OCI-LY7 (cell line): ENCODE data around the gene GGA1. TPM values are rescaled to one million over a fixed set of nuclear protein-coding genes. Genes with fewer than 3 reads are reported as not detected.
"Not testable (repeated sequence)": the region's sequence is repeated elsewhere in the genome, so short reads cannot be mapped to it uniquely, and the experiment has no call there.

ENCODE experiments used
- BruUV-seq: library from RNA; stranded (reverse); fragments of 400-500 nt; replicated peaks from 2 replicates; lab custom pipeline; 2021; lab: Mats Ljungman, UMichigan
- CTCF ChIA-PET: fragments of 300-600 bp; sonication (Branson Sonifier 250); formaldehyde crosslinking; loops from one replicate; lab custom pipeline; 2022; ENCODE audit warnings: antibody characterized with exemption; ENCODE audit not compliant: unreplicated experiment; lab: Charles Lee
- POLR2A ChIA-PET: fragments of 300-600 bp; sonication (Branson Sonifier 250); formaldehyde crosslinking; loops from one replicate; lab custom pipeline; 2022; ENCODE audit warnings: antibody characterized with exemption; lab: Charles Lee
- DNase-seq: peaks from one replicate; pipeline ENCODE4 v3.0.0-alpha.2; 2015; ENCODE audit warnings: low spot score
- H2AFZ ChIP-seq: fragments of 200-600 bp; sonication (generic), shearing (Covaris generic); 2 replicates; pipeline ENCODE4 v1.6.1; 2014; ENCODE audit warnings: mild to moderate bottlenecking, antibody characterized with exemption, low read length, moderate library complexity
- H3K27ac ChIP-seq: fragments of 200-600 bp; sonication (generic); 2 replicates; pipeline ENCODE4 v1.5.1; 2014; ENCODE audit warnings: mixed run types, low read depth, mild to moderate bottlenecking, moderate library complexity, low read length, inconsistent platforms; ENCODE audit not compliant: poor library complexity, severe bottlenecking
- H3K36me3 ChIP-seq: fragments of 200-600 bp; sonication (generic); 2 replicates; pipeline ENCODE4 v1.6.1; 2014; ENCODE audit warnings: mild to moderate bottlenecking, antibody characterized with exemption, low read length, moderate library complexity, mixed read lengths; ENCODE audit not compliant: insufficient read depth
- H3K4me1 ChIP-seq: fragments of 200-600 bp; sonication (generic); 2 replicates; pipeline ENCODE4 v1.5.1; 2014; ENCODE audit warnings: mild to moderate bottlenecking, low read length; ENCODE audit not compliant: insufficient read depth, poor library complexity, severe bottlenecking
- H3K4me2 ChIP-seq: fragments of 200-600 bp; sonication (generic); 2 replicates; pipeline ENCODE4 v1.6.1; 2014; ENCODE audit warnings: mild to moderate bottlenecking, low read length
- H3K4me3 ChIP-seq: fragments of 200-600 bp; sonication (generic); 2 replicates; pipeline ENCODE4 v1.5.1; 2014; ENCODE audit warnings: mild to moderate bottlenecking, low read depth, low read length; ENCODE audit not compliant: poor library complexity, severe bottlenecking
- H3K79me2 ChIP-seq: fragments of 200-600 bp; sonication (generic); 2 replicates; pipeline ENCODE4 v1.6.1; 2016; ENCODE audit warnings: low read depth, mild to moderate bottlenecking, low read length, moderate library complexity, mixed read lengths; ENCODE audit not compliant: insufficient read depth
- H3K9me2 ChIP-seq: fragments of 200-600 bp; sonication (generic); 2 replicates; pipeline ENCODE4 v1.6.1; 2016; ENCODE audit warnings: mild to moderate bottlenecking, low read length, mixed read lengths; ENCODE audit not compliant: insufficient read depth
- H3K9me3 ChIP-seq: fragments of 200-600 bp; sonication (generic); 2 replicates; pipeline ENCODE4 v1.6.1; 2014; ENCODE audit warnings: mild to moderate bottlenecking, mixed run types, low read length, mixed read lengths
- H4K20me1 ChIP-seq: fragments of 200-600 bp; sonication (generic); 2 replicates; pipeline ENCODE4 v1.6.1; 2014; ENCODE audit warnings: mild to moderate bottlenecking, antibody characterized with exemption, low read length, moderate library complexity, mixed read lengths; ENCODE audit not compliant: insufficient read depth
- EZH2phosphoT487 ChIP-seq: fragments of 200-600 bp; sonication (generic); IDR thresholded peaks from 2 replicates; pipeline ENCODE4 v1.6.1; 2018; ENCODE audit warnings: low read depth, borderline replicate concordance, mild to moderate bottlenecking, mixed run types, antibody characterized with exemption, low read length, moderate library complexity, mixed read lengths
- intact Hi-C: fragments of 100-400 bp; cut with micrococcal nuclease; formaldehyde crosslinking; loops from one replicate; pipeline ENCODE4 v1.10.0; 2022; ENCODE audit not compliant: unreplicated experiment
- total RNA-seq, 2 experiments: library from RNA; depleted of rRNA in 1 of 2; stranded (reverse); fragments of >200 nt in 1 of 2; shearing (Covaris generic) in 1 of 2; gene quantifications; 2 replicates each; pipeline ENCODE4 v1.2.3, GENCODE V29; 2014 to 2022
- TF ChIP-seq, protein P1 (sequence below): fragments of 200-600 bp; sonication (generic); conservative IDR thresholded peaks from 2 replicates; pipeline ENCODE4 v1.5.1; 2014; ENCODE audit warnings: mild to moderate bottlenecking, antibody characterized with exemption, low read length, moderate library complexity, mixed read lengths

The GGA1 gene
- total RNA-seq, 2 experiments from 2014 or later = 127 to 172 TPM

DNA sequence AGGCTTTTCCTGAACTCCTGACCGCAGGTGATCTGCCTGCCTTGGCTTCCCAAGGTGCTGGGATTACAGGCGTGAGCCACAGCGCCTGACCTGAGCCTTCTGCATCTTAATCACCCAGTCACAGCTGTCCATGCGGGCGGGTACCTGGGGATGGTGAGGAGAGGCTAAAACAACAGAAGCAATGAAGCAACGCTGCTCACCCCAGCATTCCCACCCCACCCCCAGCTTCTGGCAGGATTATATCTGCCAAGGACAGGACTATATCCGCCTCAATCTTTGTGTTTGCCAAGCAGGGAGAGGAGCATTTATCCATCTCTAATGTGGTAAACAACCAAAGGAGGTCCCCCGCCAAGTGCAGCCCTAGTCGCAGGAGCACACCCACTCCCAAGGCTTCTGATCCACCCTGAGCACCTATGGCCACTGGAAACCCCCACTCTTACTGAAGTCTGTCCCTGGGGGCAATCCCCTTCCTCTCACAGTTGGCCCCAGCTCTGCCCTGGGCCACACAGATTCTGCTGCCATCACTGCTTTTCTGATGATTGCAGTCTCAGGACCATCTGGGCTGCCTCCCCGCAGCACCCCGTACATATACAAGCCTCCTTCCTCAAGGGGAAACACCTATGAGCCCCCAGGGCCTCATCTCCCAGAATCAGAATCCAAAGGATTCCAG lies 20.0 kb upstream of the GGA1 start:
- no TSS peak for BruUV-seq
- intact Hi-C loops = no loop called here

DNA sequence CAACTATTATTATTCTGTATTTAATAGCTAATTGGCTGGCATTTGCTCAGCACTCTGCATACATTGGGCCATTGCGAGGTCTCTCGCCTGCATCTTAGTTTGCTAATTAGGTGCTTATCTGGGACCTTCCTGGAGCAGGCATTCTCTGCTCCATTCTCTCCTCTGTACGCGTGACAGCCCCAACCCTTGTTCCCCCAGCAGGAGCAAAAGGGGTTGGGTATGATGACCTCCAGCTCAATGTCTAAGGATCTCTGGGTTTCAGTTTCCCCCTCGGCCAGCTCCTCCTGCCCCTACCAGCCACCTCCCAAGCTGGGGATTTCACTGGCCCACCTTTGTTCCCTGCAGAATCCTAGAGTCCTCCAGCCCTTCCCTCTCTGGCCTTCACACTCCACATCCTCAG lies 19.0 kb upstream of the GGA1 start:
- H4K20me1 ChIP-seq = no peaks in the 10 kb centered on the region
- H3K79me2 ChIP-seq = no peaks in the 10 kb centered on the region
- H3K4me3 ChIP-seq = no peak overlapping the region
- H2AFZ ChIP-seq = no peak overlapping the region
- no TSS peak for BruUV-seq
- TF ChIP-seq, protein P1, sequence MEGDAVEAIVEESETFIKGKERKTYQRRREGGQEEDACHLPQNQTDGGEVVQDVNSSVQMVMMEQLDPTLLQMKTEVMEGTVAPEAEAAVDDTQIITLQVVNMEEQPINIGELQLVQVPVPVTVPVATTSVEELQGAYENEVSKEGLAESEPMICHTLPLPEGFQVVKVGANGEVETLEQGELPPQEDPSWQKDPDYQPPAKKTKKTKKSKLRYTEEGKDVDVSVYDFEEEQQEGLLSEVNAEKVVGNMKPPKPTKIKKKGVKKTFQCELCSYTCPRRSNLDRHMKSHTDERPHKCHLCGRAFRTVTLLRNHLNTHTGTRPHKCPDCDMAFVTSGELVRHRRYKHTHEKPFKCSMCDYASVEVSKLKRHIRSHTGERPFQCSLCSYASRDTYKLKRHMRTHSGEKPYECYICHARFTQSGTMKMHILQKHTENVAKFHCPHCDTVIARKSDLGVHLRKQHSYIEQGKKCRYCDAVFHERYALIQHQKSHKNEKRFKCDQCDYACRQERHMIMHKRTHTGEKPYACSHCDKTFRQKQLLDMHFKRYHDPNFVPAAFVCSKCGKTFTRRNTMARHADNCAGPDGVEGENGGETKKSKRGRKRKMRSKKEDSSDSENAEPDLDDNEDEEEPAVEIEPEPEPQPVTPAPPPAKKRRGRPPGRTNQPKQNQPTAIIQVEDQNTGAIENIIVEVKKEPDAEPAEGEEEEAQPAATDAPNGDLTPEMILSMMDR = no peak
- no peak for TF ChIP-seq EZH2phosphoT487
- no peaks in the 10 kb centered on the region for H3K9me2 ChIP-seq
- no peaks in the 10 kb centered on the region for H3K36me3 ChIP-seq
- ChIA-PET POLR2A (no interaction called here), CTCF (no interaction called here)
- intact Hi-C loops = no loop called here
- H3K4me2 ChIP-seq = no peak overlapping the region
- DNase-seq = no peak
- no peak overlapping the region for H3K27ac ChIP-seq
- H3K4me1 ChIP-seq = no peaks in the 10 kb centered on the region
- H3K9me3 ChIP-seq = no peaks in the 10 kb centered on the region

More for the DNA sequence above, 20.0 kb upstream of the GGA1 start:
- Histone ChIP-seq H3K4me3 (no peak overlapping the region), H3K36me3 (no peaks in the 10 kb centered on the region), H2AFZ (no peak overlapping the region), H4K20me1 (no peaks in the 10 kb centered on the region), H3K79me2 (no peaks in the 10 kb centered on the region), H3K4me1 (no peaks in the 10 kb centered on the region), H3K9me3 (no peaks in the 10 kb centered on the region), H3K27ac (no peak overlapping the region), H3K4me2 (no peak overlapping the region), H3K9me2 (no peaks in the 10 kb centered on the region)
- no peak for TF ChIP-seq EZH2phosphoT487
- TF ChIP-seq, protein P1 = no peak
- DNase-seq = no peak
- ChIA-PET CTCF (no interaction called here), POLR2A (no interaction called here)

DNA sequence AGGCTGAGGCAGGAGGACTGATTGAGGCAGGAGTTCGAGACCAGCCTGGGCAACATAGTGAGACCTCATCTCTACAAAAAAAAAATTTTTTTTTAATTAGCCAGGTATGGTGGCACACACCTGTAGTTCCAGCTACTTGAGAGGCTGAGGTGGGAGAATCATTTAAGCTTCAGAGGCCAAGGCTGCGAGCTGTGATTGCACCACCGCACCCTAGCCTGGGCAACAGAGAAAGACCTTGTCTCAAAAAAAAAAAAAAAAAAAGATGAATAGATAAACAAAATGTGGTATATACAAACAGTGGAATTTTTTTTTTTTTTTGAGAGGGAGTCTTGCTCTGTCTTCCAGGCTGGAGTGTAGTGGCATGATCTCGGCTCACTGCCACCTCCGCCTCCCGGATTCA lies 17.6 kb upstream of the GGA1 start:
- DNase-seq, H3K9me2 ChIP-seq, H3K4me3 ChIP-seq, H4K20me1 ChIP-seq, H3K79me2 ChIP-seq, H3K36me3 ChIP-seq, H3K4me1 ChIP-seq, H3K4me2 ChIP-seq, H3K9me3 ChIP-seq, H2AFZ ChIP-seq, BruUV-seq, H3K27ac ChIP-seq, intact Hi-C loops: not testable (repeated sequence)
- POLR2A ChIA-PET = interaction anchor here (0.7 to 1.7 kb wide), 3 partner anchors 11 to 51 kb away, joined by 5 to 7 read pairs (median 7); partner anchors contain the start of gene LGALS2
- CTCF ChIA-PET = interaction anchor here (0.6 to 1.3 kb wide), 2 partner anchors 11 to 1164 kb away, joined by 4 to 5 read pairs; partner anchors contain the start of gene LGALS2
